Keratinocyte (primary cell): ENCODE results near the gene RSPH1. TPM values are rescaled to one million over a fixed set of nuclear protein-coding genes. Genes with fewer than 3 reads are reported as not detected.

Source experiments
- DNase-seq: peaks from one replicate; pipeline ENCODE4 v3.0.0-alpha.2; 2011; ENCODE audit warnings: low read depth, missing footprints, low spot score
- FAIRE-seq: peaks from 2 replicates; lab custom pipeline; 2011; peaks lifted over from hg19 to GRCh38; lab: Jason Lieb, UNC
- H2AFZ ChIP-seq: 2 replicates; pipeline ENCODE4 v1.6.0; 2012; ENCODE audit warnings: low read length, control low read depth, inconsistent platforms; ENCODE audit not compliant: control insufficient read depth
- H3K27ac ChIP-seq: 2 replicates; pipeline ENCODE4 v1.5.1; 2011; ENCODE audit warnings: low read length; ENCODE audit not compliant: control insufficient read depth, insufficient read depth
- H3K27me3 ChIP-seq: 3 replicates; pipeline ENCODE4 v1.6.0; 2011; ENCODE audit warnings: low read length; ENCODE audit not compliant: control insufficient read depth, insufficient read depth; ENCODE audit errors: extremely low read depth
- H3K36me3 ChIP-seq, 2 experiments: 2 replicates in 1 of 2; 3 replicates in 1 of 2; pipeline ENCODE4 v1.5.1; 2011; ENCODE audit warnings: low read length in 2 of 2, mild to moderate bottlenecking in 1 of 2; ENCODE audit not compliant: control insufficient read depth in 2 of 2, insufficient read depth in 2 of 2; ENCODE audit errors: extremely low read depth in 1 of 2
- H3K4me1 ChIP-seq: 3 replicates; pipeline ENCODE4 v1.5.1; 2011; ENCODE audit warnings: low read length; ENCODE audit not compliant: control insufficient read depth, insufficient read depth; ENCODE audit errors: extremely low read depth
- H3K4me2 ChIP-seq: 3 replicates; pipeline ENCODE4 v1.6.0; 2011; ENCODE audit warnings: low read depth, low read length; ENCODE audit not compliant: control insufficient read depth, insufficient read depth; ENCODE audit errors: extremely low read depth
- H3K4me3 ChIP-seq, 3 experiments: fragments of 200-600 bp in 1 of 3; sonication (generic) in 1 of 3; 2 replicates in 2 of 3; 3 replicates in 1 of 3; pipeline ENCODE4 v1.5.1; 2011 to 2016; ENCODE audit warnings: low read length in 3 of 3, mild to moderate bottlenecking in 3 of 3, control low read depth in 2 of 3, inconsistent platforms in 1 of 3, low read depth in 1 of 3, mixed read lengths in 1 of 3, mixed run types in 1 of 3, moderate library complexity in 1 of 3; ENCODE audit not compliant: control insufficient read depth in 2 of 3, insufficient read depth in 2 of 3; ENCODE audit errors: extremely low read depth in 1 of 3
- H3K79me2 ChIP-seq: 2 replicates; pipeline ENCODE4 v1.6.0; 2012; ENCODE audit warnings: low read length; ENCODE audit not compliant: control insufficient read depth, insufficient read depth
- H3K9ac ChIP-seq: 3 replicates; pipeline ENCODE4 v1.6.0; 2011; ENCODE audit warnings: low read length; ENCODE audit not compliant: control insufficient read depth, insufficient read depth; ENCODE audit errors: extremely low read depth
- H3K9me1 ChIP-seq: 3 replicates; pipeline ENCODE4 v1.6.0; 2011; ENCODE audit warnings: low read length; ENCODE audit not compliant: control insufficient read depth, insufficient read depth; ENCODE audit errors: extremely low read depth
- H3K9me3 ChIP-seq: 2 replicates; pipeline ENCODE4 v1.5.1; 2012; ENCODE audit warnings: low read depth, low read length; ENCODE audit not compliant: control insufficient read depth
- H4K20me1 ChIP-seq: 3 replicates; pipeline ENCODE4 v1.6.0; 2011; ENCODE audit warnings: low read length; ENCODE audit not compliant: control insufficient read depth, insufficient read depth; ENCODE audit errors: extremely low read depth
- EZH2 ChIP-seq: IDR thresholded peaks from one replicate; pipeline ENCODE4 v1.6.1; 2012; ENCODE audit warnings: inconsistent platforms, mild to moderate bottlenecking, low read length, moderate library complexity
- dilution Hi-C: fragments of 300-500 bp; cut with MboI; formaldehyde crosslinking; loops from one replicate; pipeline ENCODE4 v1.7.0; 2020; ENCODE audit warnings: low sequenced_read_pairs; ENCODE audit not compliant: extremely low pct_ligation_motif_present
- polyA plus RNA-seq, 5 experiments: library from polyadenylated mRNA; depleted of rRNA in 3 of 5; stranded (reverse) in 3 of 5; stranded (forward) in 1 of 5; unstranded in 1 of 5; fragments of >200 nt; gene quantifications; 1 replicate in 1 of 5; 2 replicates in 3 of 5; 3 replicates in 1 of 5; pipeline versions ENCODE4 v1.2.1 to v1.2.3, GENCODE V29; 2011 to 2012; ENCODE audit warnings: missing spikeins in 2 of 5, low read depth in 1 of 5, low replicate concordance in 1 of 5
- TF ChIP-seq, protein P1 (sequence below), 3 experiments: IDR thresholded peaks in 1 of 3; conservative IDR thresholded peaks in 1 of 3; optimal IDR thresholded peaks in 1 of 3; 2 replicates in 2 of 3; 3 replicates in 1 of 3; pipeline versions ENCODE3 to v1.5.1; 2011; ENCODE audit warnings: low read length in 3 of 3, mild to moderate bottlenecking in 3 of 3, moderate library complexity in 2 of 3, control low read depth in 1 of 3, inconsistent platforms in 1 of 3; ENCODE audit not compliant: insufficient read depth in 2 of 3; ENCODE audit errors: extremely low read depth in 1 of 3

The RSPH1 gene
- polyA plus RNA-seq, 1 donor (not counting 4 experiments of a cell fraction or from before 2014, with no cell fraction given) = 0.50 TPM

DNA sequence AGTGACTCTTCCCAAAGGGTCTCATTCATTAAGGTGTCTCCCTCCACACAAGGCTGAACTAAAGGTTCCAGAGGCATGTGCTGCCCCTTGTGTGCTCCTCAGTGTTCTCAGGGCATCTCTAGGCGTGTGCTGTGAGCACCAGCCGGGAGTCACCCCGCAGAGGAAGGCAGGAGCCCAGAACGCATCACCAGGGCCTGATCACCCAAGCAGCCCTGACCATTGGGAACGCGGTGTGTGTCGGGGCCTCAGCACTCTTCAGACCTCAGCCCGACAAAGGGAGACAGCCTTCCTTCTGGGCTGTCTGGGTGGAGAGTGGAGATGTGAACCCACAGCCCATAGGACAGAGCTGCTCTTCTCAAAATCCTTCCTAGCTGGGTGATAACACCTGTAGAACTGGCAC lies 26.7 kb upstream of the RSPH1 start:
- no peak overlapping the region for H2AFZ ChIP-seq
- DNase-seq (no peak), FAIRE-seq (no peak)
- TF ChIP-seq, protein P1, sequence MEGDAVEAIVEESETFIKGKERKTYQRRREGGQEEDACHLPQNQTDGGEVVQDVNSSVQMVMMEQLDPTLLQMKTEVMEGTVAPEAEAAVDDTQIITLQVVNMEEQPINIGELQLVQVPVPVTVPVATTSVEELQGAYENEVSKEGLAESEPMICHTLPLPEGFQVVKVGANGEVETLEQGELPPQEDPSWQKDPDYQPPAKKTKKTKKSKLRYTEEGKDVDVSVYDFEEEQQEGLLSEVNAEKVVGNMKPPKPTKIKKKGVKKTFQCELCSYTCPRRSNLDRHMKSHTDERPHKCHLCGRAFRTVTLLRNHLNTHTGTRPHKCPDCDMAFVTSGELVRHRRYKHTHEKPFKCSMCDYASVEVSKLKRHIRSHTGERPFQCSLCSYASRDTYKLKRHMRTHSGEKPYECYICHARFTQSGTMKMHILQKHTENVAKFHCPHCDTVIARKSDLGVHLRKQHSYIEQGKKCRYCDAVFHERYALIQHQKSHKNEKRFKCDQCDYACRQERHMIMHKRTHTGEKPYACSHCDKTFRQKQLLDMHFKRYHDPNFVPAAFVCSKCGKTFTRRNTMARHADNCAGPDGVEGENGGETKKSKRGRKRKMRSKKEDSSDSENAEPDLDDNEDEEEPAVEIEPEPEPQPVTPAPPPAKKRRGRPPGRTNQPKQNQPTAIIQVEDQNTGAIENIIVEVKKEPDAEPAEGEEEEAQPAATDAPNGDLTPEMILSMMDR (optimal IDR thresholded peaks at IDR 0.05 in 1 of 3, IDR thresholded peaks at IDR 0.05 in 1 of 3, conservative IDR thresholded peaks at IDR 0.05 in 1 of 3; ENCODE audit: extremely low read depth in 1 of 3, insufficient read depth in 2 of 3, low read length in 3 of 3) = no peak
- no peak for TF ChIP-seq EZH2
- H3K9me3 ChIP-seq = no peaks in the 10 kb centered on the region
- H3K27me3 ChIP-seq = no peaks in the 10 kb centered on the region
- no peak overlapping the region for H3K4me3 ChIP-seq
- no peaks in the 10 kb centered on the region for H3K79me2 ChIP-seq
- dilution Hi-C loops = no loop called here
- no peaks in the 10 kb centered on the region for H3K9me1 ChIP-seq
- H3K4me1 ChIP-seq = peaks cover 5% of the 10 kb centered on the region
- no peak overlapping the region for H3K9ac ChIP-seq
- no peak overlapping the region for H3K27ac ChIP-seq
- H4K20me1 ChIP-seq = no peaks in the 10 kb centered on the region
- H3K4me2 ChIP-seq = no peak overlapping the region
- peaks cover 8 to 12% of the 10 kb centered on the region in 2 experiments for H3K36me3 ChIP-seq

DNA sequence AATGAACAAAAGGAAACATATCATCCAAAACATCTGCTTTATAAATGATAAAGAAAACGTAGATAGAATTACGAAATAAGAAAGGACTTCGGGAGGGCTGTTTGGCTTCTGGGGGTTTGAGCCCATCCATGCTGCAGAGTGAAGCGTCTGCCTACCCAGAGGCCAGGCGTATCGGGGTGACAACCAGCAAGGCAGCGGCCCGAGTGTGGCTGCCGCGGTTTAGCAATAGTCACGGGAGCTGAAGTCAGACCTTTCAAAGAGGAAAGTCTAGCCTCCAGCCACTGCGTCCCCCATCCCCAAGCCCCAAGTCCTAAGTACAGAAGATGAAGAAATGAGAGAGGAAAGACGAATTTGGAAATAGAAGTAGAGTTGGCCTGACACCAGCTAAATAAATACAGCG lies 26.2 kb upstream of the RSPH1 start:
- no peaks in the 10 kb centered on the region for H3K9me3 ChIP-seq
- H4K20me1 ChIP-seq = no peaks in the 10 kb centered on the region
- no peaks in the 10 kb centered on the region for H3K27me3 ChIP-seq
- H3K36me3 ChIP-seq = peaks cover 8 to 9% of the 10 kb centered on the region in 2 experiments
- FAIRE-seq = no peak
- peaks cover 5% of the 10 kb centered on the region for H3K4me1 ChIP-seq
- no peak overlapping the region for H3K4me2 ChIP-seq
- H3K79me2 ChIP-seq = no peaks in the 10 kb centered on the region
- no peak overlapping the region for H3K4me3 ChIP-seq
- dilution Hi-C loops = no loop called here
- H2AFZ ChIP-seq = no peak overlapping the region
- no peak overlapping the region for H3K9ac ChIP-seq
- TF ChIP-seq, protein P1 (optimal IDR thresholded peaks at IDR 0.05 in 1 of 3, IDR thresholded peaks at IDR 0.05 in 1 of 3, conservative IDR thresholded peaks at IDR 0.05 in 1 of 3; ENCODE audit: extremely low read depth in 1 of 3, insufficient read depth in 2 of 3, low read length in 3 of 3) = no peak
- TF ChIP-seq EZH2 = no peak
- H3K9me1 ChIP-seq = no peaks in the 10 kb centered on the region
- no peak for DNase-seq
- no peak overlapping the region for H3K27ac ChIP-seq
